SHP77 (cell line): Measurements from ENCODE around the gene AQP3.
A peak's percentile ranks its signal among the peaks of the same experiment; 100 is the strongest.
"Not testable (repeated sequence)": the region's sequence is repeated elsewhere in the genome, so short reads cannot be mapped to it uniquely, and the experiment has no call there.

Experiments
- DNase-seq, 2 experiments: peaks; one replicate each; lab custom pipeline; 2025; lab: John Stamatoyannopoulos, UW

Gene AQP3

DNA sequence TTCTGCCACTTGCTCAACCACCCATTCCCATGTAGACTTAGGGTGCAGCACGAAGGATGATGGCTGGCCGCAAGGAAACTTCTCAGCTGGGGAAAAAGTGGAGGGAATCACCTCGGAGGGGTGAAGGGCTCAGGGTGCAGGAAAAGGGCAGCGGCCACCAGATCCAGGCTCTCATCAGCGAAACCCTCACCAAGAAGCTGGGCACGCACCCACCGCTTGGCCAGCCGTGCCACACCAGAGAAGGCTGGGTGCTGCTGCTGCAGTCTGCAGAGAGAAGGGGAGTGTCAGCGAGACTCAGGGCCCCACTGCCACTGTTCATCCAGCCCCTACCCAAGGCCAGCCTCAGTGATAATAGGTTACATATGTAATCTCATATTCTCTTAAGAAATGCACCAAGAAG lies 17.7 kb upstream of the AQP3 start:
- no peak for DNase-seq

- no peak for DNase-seq
These were observed 16.7 kb upstream of the AQP3 start for GRCh38 chr9:33464045-33464636.

DNA sequence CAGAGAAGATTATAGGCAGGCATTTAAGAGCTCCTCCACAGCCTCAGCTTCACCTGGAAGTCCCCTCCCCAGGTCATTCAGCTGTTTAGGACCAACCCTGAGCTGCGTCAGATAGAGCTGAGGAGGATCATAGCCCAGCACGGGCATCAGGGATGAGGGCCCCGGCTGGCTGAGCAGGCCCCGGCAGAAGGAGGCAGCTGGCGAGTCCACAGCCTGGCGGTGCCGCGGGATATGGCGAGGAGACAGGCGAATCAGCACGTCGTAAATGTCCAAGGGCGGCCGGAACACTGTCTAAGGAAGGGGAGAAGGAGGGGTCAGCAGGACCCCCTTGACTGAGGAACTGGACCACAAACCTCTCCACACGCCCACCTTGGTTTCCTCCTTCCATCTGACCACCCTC lies 15.8 kb upstream of the AQP3 start:
- DNase-seq = no peak

DNA sequence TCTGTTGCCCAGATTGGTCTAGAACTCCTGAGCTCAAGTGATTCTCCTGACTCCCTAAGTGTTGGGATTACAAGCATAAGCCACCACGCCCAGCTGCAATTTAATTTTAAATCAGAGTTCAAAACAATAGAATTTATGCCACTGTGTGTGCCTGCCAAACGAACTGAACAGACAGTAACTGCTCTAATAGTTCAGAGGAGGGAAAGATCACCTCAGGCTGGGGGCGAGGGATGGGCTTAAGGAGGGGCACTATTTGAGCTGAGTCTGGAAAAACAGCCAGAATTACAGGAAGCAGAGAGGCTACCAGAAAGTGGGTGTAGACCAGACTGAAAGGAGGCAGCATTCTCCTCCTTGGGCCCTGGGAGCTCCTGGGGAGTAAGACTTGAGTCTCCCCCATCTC lies 14.1 kb upstream of the AQP3 start:
- DNase-seq = no peak

- no peak for DNase-seq
These were observed 13.5 kb upstream of the AQP3 start for GRCh38 chr9:33460854-33461253.

- DNase-seq = no peak
These were observed 11.7 kb upstream of the AQP3 start for GRCh38 chr9:33459115-33459514.

GRCh38 chr9:33458444-33458843 lies 11.1 kb upstream of the AQP3 start:
- no peak for DNase-seq

- DNase-seq = no peak
These were observed 8.6 kb upstream of the AQP3 start for GRCh38 chr9:33455945-33456344.

GRCh38 chr9:33455456-33455855 lies 8.1 kb upstream of the AQP3 start:
- not testable (repeated sequence) for DNase-seq

GRCh38 chr9:33454661-33455026 lies 7.3 kb upstream of the AQP3 start:
- DNase-seq = not testable (repeated sequence)

GRCh38 chr9:33453999-33454660 lies 6.7 kb upstream of the AQP3 start:
- DNase-seq = no peak

GRCh38 chr9:33453286-33453860 lies 6.0 kb upstream of the AQP3 start:
- DNase-seq = no peak

DNA sequence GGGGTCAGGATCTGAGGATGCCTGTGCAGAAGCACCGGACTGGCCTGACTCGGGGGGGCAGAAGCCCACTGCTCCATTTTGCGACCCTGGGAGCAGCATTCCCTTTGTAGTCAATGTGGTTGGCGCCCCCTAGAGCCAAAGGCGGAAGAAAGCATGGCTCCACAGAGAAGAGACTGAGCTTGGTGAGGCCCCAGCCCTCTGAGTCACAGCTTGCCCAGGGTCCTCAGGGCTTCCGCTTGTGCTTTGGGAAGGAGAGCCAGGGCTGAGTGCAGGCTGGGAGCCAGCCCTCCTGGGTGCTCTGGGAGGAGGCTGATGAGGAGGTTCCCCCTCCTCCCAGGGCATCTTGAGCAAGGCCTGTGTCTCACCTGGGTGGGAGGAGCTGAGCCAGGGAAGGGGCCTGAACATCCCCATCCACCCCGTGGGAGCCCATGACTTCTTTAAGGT lies 5.5 kb upstream of the AQP3 start:
- DNase-seq = peak; percentile 34 to 56

DNA sequence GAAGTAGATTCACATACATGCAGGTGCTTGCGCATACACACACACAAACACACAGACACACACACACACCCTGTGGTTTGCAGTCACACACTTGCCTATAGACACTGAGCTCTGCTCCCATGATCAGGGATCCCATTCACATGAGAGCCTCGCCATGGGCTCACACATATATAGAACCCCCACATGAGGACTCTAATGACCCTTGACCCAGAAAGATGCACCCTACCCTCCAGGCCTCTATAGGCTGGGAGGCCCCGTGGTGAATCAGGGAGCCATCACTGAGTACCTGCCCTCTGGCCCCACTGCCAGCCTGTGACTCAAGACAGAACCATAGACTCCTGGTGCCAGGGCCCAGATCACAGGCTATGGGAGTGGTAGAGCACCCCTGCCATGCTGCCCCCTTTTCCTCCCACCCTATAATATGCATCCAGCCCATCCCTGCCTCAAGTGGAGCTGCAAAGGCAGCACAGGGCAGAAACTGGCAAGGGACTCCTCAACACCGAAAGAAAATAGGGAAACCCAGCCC lies 3.3 kb upstream of the AQP3 start:
- DNase-seq = no peak

GRCh38 chr9:33449715-33450114 lies 2.3 kb upstream of the AQP3 start:
- DNase-seq = no peak

GRCh38 chr9:33447799-33448553 lies 583 bp upstream of the AQP3 start:
- no peak for DNase-seq

DNA sequence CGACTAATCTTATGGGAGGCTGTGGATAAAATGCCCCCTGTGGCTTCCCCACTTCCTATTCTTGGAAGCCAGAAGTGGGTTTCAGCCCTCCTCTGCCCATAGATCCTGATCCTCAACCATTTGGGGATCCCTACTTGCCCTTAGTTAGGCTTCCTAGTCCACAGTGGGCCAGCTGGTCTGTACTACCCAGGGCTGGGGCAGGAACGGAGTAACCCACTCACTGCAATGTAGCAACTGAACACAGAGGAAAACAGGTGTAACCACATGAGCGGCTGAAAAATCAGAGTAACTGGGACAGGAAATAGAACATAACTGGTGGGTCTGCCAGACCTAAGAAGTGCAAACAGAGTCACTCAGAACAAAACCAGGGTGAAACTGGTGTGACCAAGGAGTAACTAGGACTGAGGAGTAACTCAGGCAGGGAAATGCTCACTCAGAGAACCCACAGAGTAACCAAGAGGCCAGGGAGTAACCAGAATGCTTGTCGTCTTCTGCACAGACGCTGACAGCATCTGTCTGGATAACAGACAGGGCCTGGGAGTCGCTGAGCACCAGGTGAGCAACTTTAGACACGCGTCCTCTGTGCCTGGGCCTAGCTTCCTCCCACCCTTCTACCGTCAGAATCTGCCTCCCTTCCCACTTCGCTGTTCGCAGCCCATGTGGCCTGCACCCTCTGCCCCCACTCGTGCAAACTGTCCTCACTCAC lies 1.0 kb downstream of the AQP3 start:
- DNase-seq = no peak

- DNase-seq = no peak
These were observed 1.8 kb downstream of the AQP3 start for GRCh38 chr9:33445389-33446239.

DNA sequence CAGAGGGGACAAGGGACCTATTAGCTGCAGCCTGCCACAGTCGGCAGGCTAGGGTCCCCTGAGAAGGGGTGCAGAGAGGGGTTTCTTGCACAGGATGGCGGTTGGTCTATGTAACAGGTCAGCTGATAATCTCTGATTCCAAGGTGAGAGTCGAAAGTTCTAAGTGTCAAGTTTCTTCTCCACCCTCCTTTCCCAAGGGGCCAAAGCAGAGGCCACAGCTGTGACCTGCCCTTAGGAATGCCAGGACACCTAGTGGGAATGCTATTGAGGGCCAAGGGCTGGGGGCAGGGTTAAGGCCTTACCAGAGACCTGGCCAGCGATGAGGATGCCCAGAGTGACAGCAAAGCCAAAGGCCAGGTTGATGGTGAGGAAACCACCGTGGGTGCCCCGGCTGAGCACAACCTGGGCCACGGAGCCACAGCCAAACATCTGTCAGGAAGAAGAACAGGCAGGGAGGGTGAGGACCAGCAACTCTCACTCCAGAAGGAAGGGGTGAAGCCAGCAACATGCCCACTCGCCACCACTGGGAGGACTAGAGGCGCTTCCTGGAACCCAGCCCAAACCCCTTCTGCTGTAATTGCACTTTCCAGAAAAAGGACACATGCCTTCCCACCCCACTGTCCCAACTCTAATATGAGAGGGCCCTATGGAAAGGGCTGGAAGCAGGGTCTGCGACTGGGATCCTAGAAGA lies 3.8 kb downstream of the AQP3 start:
- DNase-seq = no peak

- no peak for DNase-seq
These were observed 4.3 kb downstream of the AQP3 start for GRCh38 chr9:33443047-33443446.

DNA sequence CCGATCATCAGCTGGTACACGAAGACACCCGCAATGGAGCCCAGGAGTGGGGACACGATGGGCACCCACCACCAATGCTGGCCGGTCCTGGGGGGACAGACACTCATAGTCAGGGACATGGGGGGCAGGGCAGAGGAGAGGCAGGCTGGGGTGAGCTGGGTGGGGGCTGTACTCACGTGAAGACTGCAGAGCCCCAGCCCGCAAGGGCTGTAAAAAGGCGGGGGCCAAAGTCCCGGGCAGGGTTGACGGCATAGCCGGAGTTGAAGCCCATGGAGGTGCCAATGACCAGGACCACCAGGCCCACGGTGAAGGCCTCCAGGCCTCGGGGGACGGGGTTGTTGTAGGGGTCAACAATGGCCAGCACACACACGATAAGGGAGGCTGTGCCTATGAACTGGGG lies 5.3 kb downstream of the AQP3 start:
- no peak for DNase-seq
